HG03196 (cell line): Measurements from ENCODE around the gene LTF.
A peak's percentile ranks its signal among the peaks of the same experiment; 100 is the strongest.

Experiments
- ATAC-seq: cut with Tn5 transposase; IDR thresholded peaks from one replicate; pipeline ENCODE4 v1.9.1; 2021; ENCODE audit not compliant: unreplicated experiment

LTF gene

GRCh38 chr3:46491089-46492070 lies 26.7 kb upstream of the LTF start:
- no peak for ATAC-seq

- no peak for ATAC-seq
Observed at GRCh38 chr3:46490338-46491084, 25.8 kb upstream of the LTF start.

DNA sequence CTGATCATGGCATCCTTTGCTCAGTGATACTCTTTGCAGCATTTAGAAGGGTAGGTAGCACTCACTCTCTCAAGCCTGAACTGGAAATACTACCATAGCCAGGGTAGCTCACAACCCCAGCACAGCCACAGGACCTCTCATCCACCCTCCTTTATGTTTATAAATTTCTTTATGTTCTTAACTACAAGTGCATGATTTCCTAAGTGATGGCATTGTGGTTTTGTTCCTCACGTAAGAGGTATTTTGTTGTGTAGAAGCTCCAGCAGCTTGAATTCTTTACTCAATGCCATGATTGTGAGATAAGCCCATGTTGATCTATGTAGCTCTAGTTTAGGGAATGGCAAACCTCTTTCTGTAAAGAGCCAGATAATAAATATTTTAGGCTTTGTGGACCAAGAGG lies 25.2 kb upstream of the LTF start:
- no peak for ATAC-seq

- ATAC-seq, result no peak
Observed at GRCh38 chr3:46489381-46489780, 24.7 kb upstream of the LTF start.

- peak; percentile 87 for ATAC-seq
Observed at GRCh38 chr3:46488735-46489361, 24.1 kb upstream of the LTF start.

DNA sequence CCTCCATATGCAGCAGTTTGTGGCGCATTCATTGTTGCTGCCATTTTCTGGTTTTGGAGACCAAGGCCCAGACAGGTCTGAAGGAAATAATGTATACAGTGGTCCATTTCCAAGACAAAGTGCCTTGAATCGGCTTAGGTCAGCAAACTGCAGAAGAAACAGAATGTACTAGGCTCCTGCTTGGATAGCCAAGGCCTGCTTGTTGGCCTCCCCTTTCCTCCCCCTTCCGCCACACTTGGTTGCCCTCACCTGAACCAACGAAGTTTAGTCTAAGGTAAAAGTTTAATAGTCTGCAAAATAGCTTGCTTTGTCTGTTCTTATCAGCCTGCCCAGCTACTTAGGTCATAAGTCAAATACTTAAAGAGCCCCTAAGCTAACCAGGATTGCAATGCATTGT lies 21.1 kb upstream of the LTF start:
- ATAC-seq, result no peak

DNA sequence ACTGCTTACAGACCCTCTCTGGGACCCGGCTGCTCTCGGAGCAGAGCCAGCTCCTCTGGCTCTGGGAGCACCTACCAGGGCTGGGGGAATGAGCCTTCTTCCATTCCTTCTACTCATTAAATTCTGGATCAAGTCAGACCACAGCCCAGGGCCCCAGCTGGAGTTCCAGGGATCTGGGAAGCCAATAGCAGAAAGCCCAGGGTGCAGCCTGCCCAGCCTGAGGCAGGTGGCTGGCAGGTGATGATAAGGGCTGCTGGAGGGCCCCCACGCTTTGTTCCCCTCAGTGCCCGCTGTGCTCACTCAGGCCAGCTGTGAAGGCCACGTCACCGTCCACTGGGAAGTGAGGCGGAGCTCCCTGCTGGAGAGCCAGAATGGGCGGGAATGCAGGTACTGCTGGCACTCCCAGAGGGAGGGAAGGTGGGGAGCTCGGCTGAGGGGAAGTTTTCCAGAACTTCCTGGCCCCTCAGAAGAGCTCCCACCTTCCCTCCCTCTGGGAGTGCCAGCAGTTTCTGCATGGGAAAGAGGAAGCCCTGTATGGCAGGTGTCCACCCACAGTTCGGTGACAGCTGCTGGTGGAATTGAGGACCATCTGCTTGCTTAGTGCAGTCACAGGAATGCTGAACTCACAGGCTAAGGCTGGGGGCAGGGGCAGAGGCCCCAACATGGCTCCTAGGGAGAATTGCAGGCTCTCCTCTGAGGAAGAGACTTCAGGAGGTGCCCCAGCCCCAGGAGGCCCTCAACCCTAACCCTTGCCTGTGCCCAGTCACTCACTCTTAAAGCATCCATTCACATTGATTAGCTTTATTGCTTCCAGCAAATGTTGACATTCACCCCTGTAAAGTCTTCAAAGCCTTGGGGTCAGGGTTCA lies 20.4 kb upstream of the LTF start:
- ATAC-seq, result no peak

- no peak for ATAC-seq
Observed at GRCh38 chr3:46484388-46484787, 19.7 kb upstream of the LTF start.

DNA sequence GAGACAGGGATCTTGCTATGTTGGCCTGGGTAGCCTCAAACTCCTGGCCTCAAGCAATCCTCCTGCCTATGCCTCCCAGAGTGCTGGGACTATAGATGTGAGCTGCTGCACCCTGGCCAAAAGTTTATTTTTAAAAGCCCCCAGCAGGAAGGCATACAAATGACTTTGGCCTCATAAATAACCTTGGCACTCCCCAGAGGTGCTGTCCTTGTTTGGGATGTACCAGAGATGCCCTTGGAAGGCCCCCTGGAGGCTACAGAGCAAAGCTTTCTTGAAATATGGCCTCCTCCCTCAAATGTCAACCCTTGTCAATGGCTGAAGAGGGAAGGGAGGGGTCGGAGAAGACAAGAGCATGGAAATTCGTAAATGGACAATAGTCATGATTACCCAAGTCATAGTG lies 19.1 kb upstream of the LTF start:
- ATAC-seq, result no peak

DNA sequence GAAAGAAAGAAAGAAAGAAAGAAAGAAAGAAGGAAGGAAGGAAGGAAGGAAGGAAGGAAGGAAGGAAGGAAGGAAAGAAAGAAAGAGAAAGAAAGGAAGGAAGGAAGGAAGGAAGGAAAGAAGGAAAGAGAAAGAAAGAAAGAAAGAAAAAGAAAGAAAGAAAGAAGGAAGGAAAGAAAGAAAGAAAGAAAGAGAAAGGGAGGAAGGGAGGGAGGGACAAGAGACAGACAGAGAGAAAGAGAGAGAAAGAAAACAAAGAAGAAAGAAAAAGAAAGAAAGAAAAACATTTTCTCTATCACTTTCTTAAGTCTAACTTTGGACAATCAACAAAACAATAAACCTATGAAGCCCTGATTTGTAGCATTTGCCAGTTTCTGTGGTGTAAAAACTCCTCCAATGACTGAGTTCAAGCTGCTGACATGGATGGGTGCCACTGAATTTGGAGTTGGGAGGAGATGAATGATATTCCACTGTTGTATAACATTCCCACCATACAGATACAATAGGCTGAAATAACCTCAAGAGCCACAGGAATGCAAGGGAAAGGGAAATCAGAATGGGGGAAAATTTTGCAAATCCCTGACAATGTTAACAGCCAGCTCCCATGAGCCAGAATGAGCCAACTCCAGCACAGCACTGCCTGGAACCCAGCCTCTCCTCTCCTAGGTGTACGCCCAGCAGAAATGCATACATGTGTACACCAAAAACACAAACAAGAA lies 18.1 kb upstream of the LTF start:
- no peak for ATAC-seq

GRCh38 chr3:46481636-46482035 lies 16.9 kb upstream of the LTF start:
- no peak for ATAC-seq

- ATAC-seq, result no peak
Observed at GRCh38 chr3:46480491-46481195, 15.9 kb upstream of the LTF start.

- ATAC-seq, result no peak
Observed at GRCh38 chr3:46479696-46480095, 15.0 kb upstream of the LTF start.

- ATAC-seq, result no peak
Observed at GRCh38 chr3:46479021-46479420, 14.3 kb upstream of the LTF start.

DNA sequence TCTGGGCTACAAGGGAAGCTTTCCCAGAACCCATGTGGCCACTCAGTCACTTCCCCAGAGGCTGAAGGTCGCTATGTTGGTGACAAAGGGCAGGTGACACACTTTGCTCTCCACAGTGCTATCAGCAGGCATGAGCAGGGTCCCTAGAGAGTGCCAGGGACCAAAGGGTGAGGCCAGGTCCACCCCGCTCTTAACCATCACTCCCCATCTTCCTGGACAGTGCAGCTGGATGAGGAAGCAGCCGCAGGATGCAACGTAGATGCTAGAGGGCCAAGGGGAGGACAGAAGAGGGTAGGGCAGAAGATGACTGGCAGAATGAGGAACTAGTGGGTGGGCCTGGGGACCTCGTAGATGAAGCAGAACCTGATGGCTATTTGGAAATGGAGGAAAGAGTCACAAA lies 13.6 kb upstream of the LTF start:
- no peak for ATAC-seq

DNA sequence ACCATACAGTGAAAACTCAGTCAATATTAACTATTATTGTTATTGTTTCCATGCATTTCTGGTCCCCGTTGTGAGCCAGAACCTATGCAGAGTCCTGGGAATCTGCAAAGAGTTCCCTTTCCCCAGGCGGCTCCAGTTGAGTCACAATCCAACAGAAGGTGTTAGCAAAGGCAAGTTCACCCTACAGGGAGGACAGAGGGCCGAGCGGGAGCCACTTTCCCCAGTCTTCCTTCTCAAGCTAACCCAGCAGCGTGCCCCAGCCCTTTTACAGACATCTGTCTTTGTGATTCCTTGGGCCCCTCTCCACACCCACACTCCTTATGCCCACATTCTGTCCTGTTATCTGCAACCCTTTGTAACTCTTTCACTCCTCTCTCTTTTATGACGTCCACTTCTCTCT lies 13.1 kb upstream of the LTF start:
- ATAC-seq, result no peak

DNA sequence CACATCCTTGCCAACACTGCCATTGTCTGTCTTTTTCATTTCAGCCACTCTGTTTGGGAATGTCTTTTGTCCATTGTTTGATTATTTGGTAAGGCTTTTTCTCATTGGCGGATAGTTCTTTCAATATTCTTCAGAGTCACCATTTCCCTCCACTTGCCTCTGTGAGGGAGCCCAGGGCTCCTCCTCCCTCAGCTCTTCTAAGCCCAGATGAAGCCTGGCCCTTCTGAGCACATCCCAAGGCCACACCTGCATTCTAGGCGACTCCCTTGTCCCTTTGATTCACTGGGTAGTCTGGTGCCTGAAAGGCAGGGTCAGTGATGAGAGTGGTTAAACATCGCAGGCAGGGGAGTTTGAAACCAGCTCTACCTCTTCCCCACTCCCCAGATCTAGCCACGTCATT lies 12.4 kb upstream of the LTF start:
- ATAC-seq, result no peak

GRCh38 chr3:46472736-46473135 lies 8.0 kb upstream of the LTF start:
- no peak for ATAC-seq

GRCh38 chr3:46471371-46471914 lies 6.7 kb upstream of the LTF start:
- no peak for ATAC-seq
